GM12874 (cell line): ENCODE data around the gene ZNF44.

Source experiments
- CTCF ChIP-seq: IDR thresholded peaks from 2 replicates; pipeline ENCODE4 v1.5.1; 2011; ENCODE audit warnings: low read depth, mild to moderate bottlenecking, control low read depth, low read length, moderate library complexity; ENCODE audit not compliant: insufficient read depth

Gene ZNF44

GRCh38 chr19:12294249-12295158 lies at the start of gene ZNF44:
Gene ZNF44, minus strand, starts transcription at chr19:12294883. Its CDS starts 189 bp downstream, at chr19:12294694.
- no peak for TF ChIP-seq CTCF

GRCh38 chr19:12333162-12334159 lies 38.8 kb upstream of the ZNF44 start, which contains the start of gene ZNF563:
Gene ZNF563, minus strand, starts transcription at chr19:12333633. Its CDS starts 151 bp downstream, at chr19:12333482.
- TF ChIP-seq CTCF = no peak

- no peak for TF ChIP-seq CTCF
Measured at GRCh38 chr19:12331211-12331941, 36.7 kb upstream of the ZNF44 start.

- TF ChIP-seq CTCF = no peak
Measured at GRCh38 chr19:12330340-12330739, 35.7 kb upstream of the ZNF44 start.

- TF ChIP-seq CTCF = no peak
Measured at GRCh38 chr19:12325690-12326089, 31.0 kb upstream of the ZNF44 start.

- TF ChIP-seq CTCF = no peak
Measured at GRCh38 chr19:12318782-12319413, 24.2 kb upstream of the ZNF44 start.
